GM18507 (cell line): Measurements from ENCODE around the gene KRT80.

Experiments used
- DNase-seq: peaks from one replicate; pipeline ENCODE4 v3.0.0; 2011; ENCODE audit warnings: low read depth; ENCODE audit not compliant: insufficient read length; ENCODE audit errors: extremely low spot score
- FAIRE-seq: peaks from 2 replicates; lab custom pipeline; 2011; peaks lifted over from hg19 to GRCh38; lab: Jason Lieb, UNC

The KRT80 gene

DNA sequence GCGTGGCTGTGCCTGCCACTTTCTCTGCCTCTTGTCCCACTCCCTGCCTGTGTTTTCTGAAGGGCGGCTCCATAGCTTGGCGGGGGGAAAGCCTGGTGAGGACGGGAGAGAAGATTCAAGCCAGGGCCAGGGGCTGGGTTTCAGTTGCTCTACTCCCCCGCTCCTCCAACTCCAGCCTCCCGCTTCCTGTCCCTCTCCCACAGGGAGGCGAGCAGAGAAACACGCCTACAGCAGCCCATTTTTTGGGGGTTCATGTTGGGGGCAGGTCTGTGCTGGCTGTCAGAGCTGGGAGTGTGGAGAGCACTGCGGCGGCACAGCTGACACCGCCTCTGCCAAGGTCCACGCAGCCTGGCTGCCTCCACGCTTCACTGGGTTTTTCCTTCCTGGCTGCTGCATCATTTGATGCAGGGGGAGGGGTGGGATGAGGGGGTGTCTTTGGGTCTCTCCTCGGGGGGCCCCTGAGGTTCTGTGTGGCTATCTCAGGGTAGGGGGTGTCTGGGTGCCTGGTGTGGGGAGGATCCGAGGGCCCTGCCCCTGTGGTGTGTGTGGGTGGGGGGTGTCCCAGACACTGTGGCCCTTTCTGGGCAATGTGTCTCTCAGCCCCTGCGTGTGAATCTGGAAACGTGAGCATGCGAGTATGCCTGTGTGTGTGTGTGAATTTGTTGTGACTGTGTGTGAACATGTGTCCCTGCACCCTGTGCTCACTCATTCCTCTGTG is 10.7 kb upstream of the KRT80 start:
- FAIRE-seq, result no peak
- DNase-seq, result no peak

DNA sequence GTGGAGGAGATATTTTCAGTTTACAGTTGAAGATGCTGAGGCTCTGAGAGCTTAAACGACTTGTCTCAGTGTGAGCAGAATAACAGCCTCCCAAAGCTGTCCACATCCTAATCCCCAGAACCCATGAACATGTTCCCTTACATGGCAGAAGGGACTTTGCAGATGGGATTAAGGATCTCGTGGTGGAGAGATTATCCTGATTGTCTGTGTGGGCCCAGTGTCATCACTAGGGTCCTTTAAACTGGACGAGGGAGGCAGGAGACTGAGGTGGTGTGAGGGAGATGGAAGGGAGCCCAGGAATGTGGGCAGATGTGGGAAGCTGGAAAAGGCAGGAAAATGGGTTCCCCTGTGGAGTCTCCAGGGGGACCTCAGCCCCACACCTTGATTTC is 9.6 kb upstream of the KRT80 start:
- FAIRE-seq (no peak), DNase-seq (no peak)

DNA sequence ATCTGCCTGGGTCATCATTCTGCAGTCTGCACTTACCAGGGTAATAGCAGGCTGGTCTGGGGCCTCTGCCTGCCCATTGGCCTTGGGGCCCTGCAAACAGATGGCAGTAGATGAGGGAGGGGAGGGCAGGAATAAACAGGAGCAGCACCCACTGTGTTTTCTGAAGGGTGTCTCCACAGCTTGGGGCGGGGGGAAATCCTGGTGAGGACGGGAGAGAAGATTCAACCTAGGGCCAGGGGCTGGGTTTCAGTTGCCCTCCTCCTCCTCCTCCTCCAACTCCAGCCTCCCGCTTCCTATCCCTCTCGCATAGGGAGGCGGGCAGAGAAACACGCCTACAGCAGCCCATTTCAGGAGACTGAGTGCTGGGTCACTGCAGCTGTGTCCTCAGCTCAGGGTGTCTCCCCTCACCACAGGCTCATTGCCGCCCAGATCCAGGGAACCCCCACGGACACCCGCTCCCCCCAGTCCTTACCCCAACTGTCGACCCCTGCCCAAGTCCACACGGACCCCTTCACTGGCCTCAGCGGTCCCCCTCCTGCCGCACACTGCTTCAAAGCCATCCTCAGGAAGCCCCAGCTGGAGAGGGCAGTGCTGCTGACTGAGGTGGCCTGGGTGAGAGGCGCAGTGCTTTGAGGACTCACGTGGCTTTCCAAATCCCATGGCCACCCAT is 9.1 kb upstream of the KRT80 start:
- DNase-seq (no peak), FAIRE-seq (no peak)

DNA sequence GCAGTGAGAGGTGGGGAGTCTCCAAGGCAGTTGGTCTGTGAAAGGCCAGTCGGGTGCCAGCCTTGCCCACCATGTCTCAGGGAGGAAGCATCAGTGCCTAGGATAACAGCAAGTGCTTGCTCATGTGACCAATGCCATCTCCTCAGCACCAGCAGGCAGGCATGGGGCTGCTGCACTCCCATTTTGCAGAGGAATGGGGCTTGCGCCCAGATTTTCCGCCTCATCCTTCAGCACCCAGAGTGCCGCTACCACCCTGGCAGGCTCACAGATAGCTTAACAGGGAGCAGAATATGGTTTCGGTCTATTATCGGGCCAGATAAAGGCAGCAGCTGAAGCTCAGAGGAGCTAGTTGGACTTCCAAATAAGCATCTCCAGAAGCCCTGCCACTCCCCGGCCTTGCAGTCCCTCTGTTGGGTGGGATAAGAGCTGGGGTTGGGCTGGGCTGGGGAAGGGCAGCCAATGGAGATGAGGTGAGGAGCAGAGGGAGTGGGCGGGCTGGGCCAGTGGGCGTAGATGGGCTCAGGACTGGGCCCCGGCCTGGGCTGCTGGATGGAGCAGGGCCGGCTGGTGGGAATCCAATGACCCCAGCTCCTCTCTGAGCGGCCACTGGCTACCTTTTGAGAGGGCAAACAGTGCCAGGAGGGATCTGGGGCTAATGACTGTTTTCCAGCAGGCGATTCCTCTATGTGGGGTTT is 8.4 kb upstream of the KRT80 start:
- no peak for FAIRE-seq

DNA sequence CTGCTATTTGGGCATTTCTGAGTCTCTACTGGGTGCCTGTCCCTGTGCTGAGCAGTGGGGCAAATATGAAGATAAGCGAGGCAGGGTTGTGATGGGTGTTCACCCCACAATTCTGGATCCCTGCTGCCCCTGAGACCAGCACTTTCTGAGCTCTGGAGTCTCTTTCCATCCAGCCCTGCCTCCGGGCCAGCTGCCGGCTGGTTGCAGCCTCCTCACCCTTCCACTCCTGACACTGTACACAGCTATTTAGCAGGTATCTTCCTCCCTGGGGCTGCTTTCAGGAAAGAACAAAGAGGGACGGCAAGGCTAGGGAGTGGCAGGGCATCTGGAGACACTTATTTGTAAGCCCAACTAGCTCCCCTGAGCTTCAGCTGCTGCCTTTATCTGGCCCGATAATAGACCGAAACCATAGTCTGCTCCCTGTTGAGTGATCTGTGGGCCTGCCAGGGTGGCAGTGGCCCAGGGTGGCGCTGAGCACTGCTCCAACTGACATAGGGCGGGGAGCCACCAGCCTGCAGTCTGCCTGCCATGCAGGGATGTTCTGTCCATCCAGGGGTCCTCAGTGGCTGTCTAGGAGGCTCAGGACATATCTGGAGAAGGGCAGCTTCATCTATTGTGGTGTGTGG is 7.6 kb upstream of the KRT80 start:
- FAIRE-seq, result no peak
- no peak for DNase-seq

More for the DNA sequence above, 8.4 kb upstream of the KRT80 start:
- DNase-seq, result no peak

DNA sequence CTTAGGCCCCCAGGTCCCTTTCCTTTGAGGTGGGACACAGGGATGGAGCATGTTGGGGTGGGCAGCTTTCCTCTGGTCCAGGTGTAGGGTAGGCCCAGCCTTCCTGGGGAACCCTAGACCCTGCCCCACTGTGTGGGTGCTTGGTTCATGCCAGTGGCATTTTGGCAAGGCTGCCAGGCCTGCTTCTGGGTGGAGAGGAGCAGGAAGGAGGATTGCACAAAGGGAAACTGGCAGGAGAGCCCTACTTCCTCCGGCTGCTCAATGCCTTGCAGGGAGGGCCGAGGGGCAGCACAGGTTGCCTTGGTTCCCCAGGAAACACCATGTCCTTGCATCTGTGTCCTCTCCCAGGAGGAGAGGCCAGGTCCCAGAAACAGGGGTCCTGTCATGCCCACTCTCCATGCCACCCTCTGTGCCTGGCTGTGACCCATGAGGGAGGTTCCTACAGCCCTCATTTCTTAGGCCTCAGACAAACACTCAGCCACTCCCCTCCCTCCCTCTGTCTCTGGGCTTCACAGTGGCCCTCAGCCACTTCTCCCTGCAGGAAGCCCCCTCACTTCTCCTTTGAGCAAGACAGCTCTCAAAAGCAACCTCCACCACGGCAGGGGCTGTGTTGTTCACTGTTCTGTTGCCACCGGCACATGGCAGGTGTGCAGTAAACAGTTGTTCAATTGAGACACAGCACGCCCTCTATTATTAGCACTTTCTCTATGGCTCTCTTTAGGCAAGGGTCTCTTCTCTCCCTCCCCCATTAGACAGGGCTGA is 6.8 kb upstream of the KRT80 start:
- DNase-seq, result no peak
- FAIRE-seq, result no peak

DNA sequence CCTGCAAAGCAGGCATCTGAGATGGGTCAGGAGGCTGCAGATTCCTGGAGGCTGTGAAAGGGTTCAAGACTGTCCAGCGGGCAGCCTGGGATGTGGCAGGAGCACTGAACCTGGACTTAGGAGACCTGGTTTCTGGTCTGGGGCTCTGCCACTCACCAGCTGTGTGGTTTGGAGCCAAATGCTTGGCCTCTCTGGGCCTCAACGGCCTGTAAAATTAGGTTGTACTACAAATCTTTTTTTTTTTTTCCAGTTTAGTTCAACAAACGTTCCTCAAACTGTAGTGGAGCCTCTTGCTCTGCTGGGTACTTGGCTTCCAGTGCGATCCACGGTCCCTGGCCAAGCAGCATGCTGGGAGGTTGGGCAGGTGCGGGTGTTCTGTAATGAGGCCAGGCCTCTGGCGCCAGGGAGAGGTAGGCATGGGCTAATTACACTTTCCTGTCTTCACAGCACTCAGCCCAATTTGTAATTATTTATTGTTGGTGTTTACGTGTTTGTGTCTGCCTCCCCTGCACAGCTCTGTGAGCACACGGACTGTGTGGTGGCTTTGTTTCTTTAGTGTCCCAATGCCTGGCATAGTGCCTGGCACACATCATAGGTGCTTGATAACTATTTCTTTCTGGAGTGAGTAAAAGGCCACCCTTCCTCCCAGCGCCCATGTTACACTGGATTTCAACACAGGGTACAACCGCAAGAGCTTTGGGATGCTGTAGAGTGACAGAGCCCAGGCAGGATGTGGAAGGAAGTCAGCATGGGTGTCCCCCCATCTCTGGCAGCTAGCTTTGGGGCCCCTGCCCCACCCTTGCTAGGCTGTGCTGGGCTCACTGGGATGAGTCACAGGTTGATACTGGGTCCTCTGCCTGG is 5.8 kb upstream of the KRT80 start:
- FAIRE-seq (no peak), DNase-seq (no peak)

DNA sequence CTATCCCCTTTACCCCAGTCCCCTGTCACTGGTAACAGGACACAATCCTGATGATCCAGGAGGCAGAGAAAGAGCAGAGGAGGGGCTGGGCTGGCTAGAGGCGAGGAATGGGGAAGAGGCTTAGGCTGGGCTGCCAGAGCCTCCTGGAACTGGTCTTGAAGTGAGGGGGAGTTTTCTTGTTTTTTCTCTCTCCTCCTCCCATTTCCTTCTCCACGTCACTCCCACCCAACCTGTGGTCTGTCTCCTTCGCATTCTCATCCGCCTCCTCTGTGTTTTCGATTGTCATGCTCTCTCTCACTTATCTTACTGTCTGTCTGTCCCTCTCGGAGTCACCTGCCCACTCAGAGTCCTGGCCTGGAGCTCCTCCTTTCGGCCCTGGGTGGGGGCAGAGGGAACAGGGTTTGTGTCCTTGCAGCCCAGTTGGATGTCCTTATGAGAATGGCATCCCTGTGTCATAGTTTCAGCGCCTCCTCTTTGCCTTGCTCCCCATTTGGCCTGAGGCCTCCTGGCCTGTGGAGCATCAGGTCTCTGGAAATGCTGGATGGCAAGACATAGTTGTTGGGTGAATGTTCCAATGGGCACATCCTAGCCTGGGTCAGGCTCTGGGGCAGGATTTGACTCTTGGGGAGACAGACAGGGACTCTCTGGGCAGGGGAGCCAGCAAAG is 3.4 kb upstream of the KRT80 start:
- FAIRE-seq (no peak), DNase-seq (no peak)

DNA sequence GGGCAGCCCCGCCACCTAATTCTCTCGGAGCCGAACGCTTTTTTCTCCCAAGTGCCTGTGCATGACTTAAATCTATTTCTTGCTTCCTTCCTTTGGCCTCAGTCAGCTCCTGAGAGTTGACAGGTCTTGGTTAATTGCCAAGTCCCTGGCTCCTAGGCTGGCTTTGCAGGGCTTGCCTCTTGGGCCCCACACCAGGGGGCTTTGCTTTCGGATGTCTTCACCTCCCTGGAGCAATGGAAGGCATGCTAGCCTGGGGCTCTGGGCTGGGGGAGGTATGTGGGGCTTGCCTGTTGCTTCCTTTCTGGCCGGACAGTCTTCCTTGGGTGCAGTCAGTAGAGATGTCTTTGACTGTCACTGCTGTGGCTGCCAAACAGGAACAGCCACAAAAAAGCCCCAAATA is 2.2 kb upstream of the KRT80 start:
- DNase-seq, result no peak
- FAIRE-seq, result no peak

DNA sequence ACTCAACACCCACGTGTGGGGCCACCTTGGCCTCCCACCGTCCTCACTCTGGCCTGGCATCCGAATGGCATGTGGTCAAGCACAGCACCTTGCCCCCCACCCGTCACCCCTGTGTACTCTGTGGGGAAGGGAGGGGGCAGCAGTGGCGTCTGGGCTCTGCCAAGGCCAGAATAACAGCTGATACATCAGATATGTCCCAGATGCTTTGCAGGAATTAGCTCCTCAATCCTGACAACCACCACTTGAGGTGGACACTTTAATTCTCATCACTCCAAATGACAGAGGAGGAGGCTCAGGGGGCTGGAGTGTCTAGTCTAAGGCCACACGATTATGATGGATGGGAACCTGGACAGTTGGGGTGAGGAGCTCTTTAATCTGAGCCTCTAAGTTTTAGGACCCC is 1.7 kb upstream of the KRT80 start:
- DNase-seq (no peak), FAIRE-seq (no peak)

DNA sequence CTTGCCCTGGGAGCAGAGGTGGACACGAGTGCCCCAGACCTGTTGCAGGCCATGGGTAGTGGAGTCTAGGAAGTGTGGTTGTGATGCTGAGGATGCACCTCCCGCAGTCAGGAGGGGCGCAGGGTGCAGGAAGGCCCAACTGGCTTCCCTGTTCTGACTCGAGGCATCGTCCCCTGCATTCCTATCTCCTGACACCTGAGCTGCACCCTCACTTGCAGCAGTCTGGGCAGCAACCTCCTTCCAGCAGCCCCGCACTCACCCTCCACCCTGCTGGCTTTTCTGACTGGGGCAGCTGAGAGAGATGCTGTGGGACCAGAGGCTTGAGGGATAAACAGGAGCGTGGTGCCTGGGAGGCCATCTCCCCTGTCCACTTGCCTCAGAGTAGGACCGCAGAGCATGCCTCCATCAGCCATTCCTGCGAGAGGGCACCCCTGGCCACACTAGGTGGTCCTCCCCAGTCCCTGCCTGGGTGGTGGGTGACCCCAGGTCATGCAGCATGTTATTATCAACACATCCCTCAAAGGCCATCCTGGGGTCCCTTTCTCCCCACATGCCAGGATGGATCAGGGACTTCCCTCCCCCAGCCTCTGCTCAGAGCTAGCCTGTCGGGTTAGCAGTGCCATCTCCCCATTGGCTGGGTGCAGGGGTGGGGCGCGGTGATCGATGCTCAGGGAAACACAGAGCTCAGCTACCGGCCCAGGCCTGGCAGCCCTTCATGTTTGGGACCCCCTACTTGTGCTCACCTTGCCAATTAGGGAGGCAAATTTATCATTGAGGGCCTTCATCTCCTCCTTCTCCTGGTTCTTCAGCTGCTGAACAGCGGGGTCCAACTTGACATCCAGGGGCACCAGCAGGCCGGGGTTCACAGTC is 719 bp downstream of the KRT80 start:
- no peak for DNase-seq
- FAIRE-seq, result no peak

DNA sequence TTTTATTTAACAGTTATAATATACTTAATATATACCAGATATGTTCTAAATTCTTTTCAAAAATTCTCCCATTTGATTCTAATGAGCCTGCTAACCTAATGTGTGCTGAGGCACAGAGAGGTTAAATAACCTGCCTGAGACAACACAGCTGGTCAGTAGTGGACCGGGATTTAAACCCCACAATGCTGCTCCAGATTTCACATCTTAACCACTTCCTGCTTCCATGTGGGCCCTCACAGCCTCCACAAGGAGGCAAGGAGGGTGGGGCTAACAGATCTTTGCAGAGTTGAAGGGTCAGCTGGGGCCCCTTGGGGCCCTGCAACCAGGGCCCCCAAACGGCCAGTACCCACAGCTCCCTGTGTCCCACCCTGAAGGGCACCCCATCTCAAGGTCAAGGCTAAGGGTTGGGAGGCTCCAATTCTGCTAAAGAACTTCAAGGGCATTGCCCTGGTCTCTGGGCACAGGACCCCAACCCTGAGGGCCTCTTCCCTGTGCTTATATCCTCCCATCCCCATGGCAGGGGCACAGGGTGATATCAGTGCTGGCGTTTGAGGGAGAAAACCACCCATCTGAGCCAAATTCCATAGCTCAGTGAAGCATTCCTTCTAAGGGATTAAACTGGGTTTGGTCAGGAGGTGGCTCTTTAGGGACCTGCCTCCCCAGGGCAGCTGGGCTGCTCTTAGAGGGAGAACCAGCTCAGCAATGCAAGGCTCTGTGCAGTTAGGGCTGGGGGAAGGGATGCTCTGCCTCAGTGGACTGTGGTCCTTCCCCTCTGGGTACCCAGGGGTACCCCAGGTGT is 2.2 kb downstream of the KRT80 start:
- FAIRE-seq, result no peak

DNA sequence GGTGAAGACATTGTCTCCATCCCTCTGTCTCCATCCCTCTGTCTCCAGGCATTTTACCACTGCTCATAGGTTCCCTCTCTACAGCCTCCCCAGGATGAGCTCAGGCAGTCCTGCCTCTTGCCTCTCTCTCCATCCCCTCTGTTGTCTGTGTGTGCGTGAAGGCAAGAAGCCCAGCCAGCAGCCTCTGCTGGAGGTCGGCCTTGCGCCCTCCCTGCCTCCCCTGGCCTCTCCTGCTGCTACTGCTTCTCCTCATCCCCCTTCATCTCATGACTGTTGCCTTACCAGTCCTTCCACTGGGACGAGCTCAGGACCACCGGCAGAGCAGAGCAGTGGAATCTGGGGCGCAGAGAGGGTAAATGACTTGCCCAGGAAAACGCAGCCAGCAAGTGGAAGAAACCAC is 3.2 kb downstream of the KRT80 start:
- no peak for FAIRE-seq

More for the DNA sequence above, 2.2 kb downstream of the KRT80 start:
- DNase-seq, result no peak

DNA sequence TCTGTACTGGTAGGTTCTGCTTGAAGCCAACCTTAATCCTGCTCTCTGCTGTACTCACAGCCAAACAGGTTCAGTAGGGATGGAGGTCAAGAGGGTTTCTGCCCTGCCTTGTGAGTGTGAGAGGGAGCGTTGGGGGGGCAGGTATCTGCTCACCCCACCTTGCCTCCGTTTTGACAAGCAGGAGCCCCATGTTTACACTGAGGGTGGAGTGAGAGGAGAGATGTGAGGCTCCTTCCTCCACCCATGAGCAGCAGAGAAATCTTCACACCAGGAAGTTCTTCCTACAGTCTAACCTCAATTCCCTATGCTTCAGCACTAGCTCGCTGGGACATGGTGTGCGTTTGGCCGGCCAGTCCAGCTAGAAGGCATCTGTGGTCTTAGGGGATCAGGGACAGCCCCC is 4.2 kb downstream of the KRT80 start:
- DNase-seq (no peak), FAIRE-seq (no peak)

More for the DNA sequence above, 3.2 kb downstream of the KRT80 start:
- no peak for DNase-seq

DNA sequence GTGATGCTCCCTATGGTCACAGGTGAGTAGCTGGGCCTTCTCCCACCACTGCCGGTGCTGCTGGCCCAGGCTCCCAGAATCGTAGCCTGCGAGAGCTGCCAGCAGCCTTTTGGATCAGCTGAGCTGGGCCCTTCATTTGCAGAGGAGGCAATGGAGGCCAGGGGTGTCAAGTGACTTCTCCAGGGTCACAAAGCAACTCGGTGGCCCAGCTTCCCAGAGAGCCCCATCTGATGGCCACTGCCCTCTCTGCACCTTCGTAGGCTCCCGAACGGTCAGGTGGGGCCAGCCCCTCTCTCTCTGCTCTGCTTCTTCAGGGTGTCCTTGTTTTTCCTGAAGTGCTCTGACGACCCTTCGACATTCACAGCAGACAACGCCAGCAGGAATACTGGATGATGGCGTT is 4.6 kb downstream of the KRT80 start:
- FAIRE-seq, result no peak
- DNase-seq, result no peak

DNA sequence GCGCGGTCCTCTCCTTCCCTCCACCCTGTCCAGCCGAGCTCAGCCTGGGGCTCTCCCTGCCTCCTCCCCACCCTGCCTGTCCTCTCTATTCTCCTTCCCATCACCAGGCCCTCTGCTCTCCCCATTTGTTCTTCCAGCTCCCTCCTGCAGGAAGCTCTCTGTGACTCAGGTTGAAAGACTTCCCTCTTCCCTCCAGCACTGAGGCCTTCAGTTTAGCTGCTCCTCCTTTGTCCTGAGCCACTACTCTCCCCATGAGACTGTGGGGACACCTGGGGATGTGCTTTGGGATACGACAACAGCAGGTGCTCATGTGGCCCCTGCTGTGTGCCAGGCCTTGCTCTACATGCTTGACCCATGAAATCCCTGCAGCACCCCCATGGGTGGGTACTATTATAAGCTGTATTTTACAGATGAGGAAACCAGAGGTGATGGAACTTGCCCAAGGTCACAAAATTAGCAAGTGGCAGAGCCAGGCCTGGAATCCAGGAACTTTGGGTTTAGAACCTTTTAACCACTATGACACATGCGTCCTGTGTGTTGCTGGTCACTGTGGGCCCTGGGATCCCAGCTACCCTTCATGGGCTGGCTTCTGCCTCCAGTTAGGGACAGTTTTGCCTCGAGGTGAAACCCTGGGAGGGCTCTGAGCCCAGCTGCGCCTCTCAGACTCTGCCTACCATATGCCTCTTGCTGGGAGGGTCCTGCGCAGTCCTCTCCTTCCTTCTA is 5.5 kb downstream of the KRT80 start:
- no peak for DNase-seq
- FAIRE-seq, result no peak
